Measurements from ENCODE around the gene ZBED3. TPM values are rescaled to one million over a fixed set of nuclear protein-coding genes. Genes with fewer than 3 reads are reported as not detected.

ZBED3 gene
- total RNA-seq, 1 experiment from 2014 or later, result 7.8 TPM

DNA sequence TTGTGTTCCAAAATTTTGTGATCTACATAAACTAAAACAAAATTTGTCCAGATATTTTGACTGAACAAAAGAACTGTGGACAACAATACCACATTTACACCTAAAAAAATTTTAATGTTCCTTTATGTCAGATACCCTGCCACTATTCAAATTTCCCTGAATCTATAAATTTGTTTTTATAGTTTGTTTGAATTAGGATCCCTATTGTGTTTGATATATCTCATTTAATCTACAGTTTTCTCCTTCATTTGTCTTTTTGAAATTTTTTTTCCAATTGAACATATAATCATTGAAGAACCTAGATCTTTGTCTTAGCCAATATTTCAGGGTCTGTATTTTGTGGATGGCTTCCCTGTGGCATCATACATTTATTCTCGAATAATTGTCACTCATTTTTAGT is 51.1 kb downstream of the ZBED3 start:
- Histone ChIP-seq H4K5ac (ENCODE audit: insufficient read length, low read depth, low read length) (no peak overlapping the region), H3T11ph (ENCODE audit: low read length) (no peak overlapping the region), H3K56ac (ENCODE audit: insufficient read length, low read depth, low read length) (no peak overlapping the region), H2BK20ac (ENCODE audit: low read depth, low read length, poor library complexity, severe bottlenecking) (no peak overlapping the region), H3K23ac (ENCODE audit: insufficient read length, low read depth, low read length) (no peak overlapping the region), H2AK5ac (ENCODE audit: insufficient read length, low read length) (no peak overlapping the region), H4K8ac (replicated peaks; ENCODE audit: insufficient read length, low read depth, low read length) (no peak overlapping the region), H3K4me2 (ENCODE audit: insufficient read depth, insufficient read length, low read length) (no peak overlapping the region), H3K9me3 (ENCODE audit: control insufficient read depth, low read depth, low read length) (no peaks in the 10 kb centered on the region), H2BK5ac (ENCODE audit: insufficient read length, low read length) (no peak overlapping the region), H2BK120ac (ENCODE audit: low read depth, low read length, poor library complexity, severe bottlenecking) (no peak overlapping the region), H4K91ac (ENCODE audit: insufficient read length, low read depth, low read length) (no peak overlapping the region), H2BK12ac (ENCODE audit: insufficient read length, low read depth, low read length) (no peak overlapping the region), H3K4me1 (ENCODE audit: insufficient read depth, low read length) (no peaks in the 10 kb centered on the region), H2AFZ (ENCODE audit: low read length) (no peak overlapping the region), H4K20me1 (ENCODE audit: control insufficient read depth, insufficient read depth, insufficient read length) (no peaks in the 10 kb centered on the region), H3K23me2 (ENCODE audit: insufficient read length, low read depth, low read length, poor library complexity, severe bottlenecking) (peaks cover 2% of the 10 kb centered on the region), H3K18ac (ENCODE audit: insufficient read length, low read depth, low read length) (no peak overlapping the region), H3K27me3 (ENCODE audit: insufficient read depth, low read length) (no peaks in the 10 kb centered on the region), H3K9ac (ENCODE audit: extremely low read depth, insufficient read length, low read length) (no peak overlapping the region), H3K27ac (ENCODE audit: insufficient read length, low read depth, low read length) (no peak overlapping the region), H2BK15ac (ENCODE audit: low read depth, low read length) (no peak overlapping the region), H3K4ac (ENCODE audit: low read depth, low read length) (no peak overlapping the region), H3K79me2 (ENCODE audit: insufficient read depth, low read length) (no peaks in the 10 kb centered on the region), H3K79me1 (ENCODE audit: insufficient read depth, low read depth, low read length, poor library complexity, severe bottlenecking) (no peaks in the 10 kb centered on the region), H3K14ac (ENCODE audit: insufficient read depth, low read length) (no peak overlapping the region)
- peaks cover 5 to 8% of the 10 kb centered on the region in 2 experiments; a peak in 3 of 4 replicates for H3K4me1 Mint-ChIP-seq
- H3K27me3 Mint-ChIP-seq (ENCODE audit: low read depth), result 0 out of 2 replicates have a peak, but pooled peaks cover 3% of the 10 kb centered on the region
- no peak overlapping the region for H3K27ac Mint-ChIP-seq
- H3K9me3 Mint-ChIP-seq, result peaks cover 2 to 4% of the 10 kb centered on the region in 2 experiments; a peak in 4 of 5 replicates
- TF ChIP-seq, protein P1, sequence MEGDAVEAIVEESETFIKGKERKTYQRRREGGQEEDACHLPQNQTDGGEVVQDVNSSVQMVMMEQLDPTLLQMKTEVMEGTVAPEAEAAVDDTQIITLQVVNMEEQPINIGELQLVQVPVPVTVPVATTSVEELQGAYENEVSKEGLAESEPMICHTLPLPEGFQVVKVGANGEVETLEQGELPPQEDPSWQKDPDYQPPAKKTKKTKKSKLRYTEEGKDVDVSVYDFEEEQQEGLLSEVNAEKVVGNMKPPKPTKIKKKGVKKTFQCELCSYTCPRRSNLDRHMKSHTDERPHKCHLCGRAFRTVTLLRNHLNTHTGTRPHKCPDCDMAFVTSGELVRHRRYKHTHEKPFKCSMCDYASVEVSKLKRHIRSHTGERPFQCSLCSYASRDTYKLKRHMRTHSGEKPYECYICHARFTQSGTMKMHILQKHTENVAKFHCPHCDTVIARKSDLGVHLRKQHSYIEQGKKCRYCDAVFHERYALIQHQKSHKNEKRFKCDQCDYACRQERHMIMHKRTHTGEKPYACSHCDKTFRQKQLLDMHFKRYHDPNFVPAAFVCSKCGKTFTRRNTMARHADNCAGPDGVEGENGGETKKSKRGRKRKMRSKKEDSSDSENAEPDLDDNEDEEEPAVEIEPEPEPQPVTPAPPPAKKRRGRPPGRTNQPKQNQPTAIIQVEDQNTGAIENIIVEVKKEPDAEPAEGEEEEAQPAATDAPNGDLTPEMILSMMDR (conservative IDR thresholded peaks at IDR 0.05), result no peak
- peaks cover 23 to 39% (median 36%) of the 10 kb centered on the region in 3 experiments for H3K36me3 Mint-ChIP-seq (ENCODE audit: insufficient read depth in 1 of 3, low read depth in 3 of 3)
- no peak overlapping the region for H3K4me3 Mint-ChIP-seq
- no CpG with 5 or more reads among the region's 1 CpG for WGBS (ENCODE audit: extremely low coverage, insufficient read length, low lambda C conversion rate)
- DNase-seq, result no peak
